ENCODE data around the gene PDE8B.

PDE8B gene, protein sequence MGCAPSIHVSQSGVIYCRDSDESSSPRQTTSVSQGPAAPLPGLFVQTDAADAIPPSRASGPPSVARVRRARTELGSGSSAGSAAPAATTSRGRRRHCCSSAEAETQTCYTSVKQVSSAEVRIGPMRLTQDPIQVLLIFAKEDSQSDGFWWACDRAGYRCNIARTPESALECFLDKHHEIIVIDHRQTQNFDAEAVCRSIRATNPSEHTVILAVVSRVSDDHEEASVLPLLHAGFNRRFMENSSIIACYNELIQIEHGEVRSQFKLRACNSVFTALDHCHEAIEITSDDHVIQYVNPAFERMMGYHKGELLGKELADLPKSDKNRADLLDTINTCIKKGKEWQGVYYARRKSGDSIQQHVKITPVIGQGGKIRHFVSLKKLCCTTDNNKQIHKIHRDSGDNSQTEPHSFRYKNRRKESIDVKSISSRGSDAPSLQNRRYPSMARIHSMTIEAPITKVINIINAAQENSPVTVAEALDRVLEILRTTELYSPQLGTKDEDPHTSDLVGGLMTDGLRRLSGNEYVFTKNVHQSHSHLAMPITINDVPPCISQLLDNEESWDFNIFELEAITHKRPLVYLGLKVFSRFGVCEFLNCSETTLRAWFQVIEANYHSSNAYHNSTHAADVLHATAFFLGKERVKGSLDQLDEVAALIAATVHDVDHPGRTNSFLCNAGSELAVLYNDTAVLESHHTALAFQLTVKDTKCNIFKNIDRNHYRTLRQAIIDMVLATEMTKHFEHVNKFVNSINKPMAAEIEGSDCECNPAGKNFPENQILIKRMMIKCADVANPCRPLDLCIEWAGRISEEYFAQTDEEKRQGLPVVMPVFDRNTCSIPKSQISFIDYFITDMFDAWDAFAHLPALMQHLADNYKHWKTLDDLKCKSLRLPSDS

DNA sequence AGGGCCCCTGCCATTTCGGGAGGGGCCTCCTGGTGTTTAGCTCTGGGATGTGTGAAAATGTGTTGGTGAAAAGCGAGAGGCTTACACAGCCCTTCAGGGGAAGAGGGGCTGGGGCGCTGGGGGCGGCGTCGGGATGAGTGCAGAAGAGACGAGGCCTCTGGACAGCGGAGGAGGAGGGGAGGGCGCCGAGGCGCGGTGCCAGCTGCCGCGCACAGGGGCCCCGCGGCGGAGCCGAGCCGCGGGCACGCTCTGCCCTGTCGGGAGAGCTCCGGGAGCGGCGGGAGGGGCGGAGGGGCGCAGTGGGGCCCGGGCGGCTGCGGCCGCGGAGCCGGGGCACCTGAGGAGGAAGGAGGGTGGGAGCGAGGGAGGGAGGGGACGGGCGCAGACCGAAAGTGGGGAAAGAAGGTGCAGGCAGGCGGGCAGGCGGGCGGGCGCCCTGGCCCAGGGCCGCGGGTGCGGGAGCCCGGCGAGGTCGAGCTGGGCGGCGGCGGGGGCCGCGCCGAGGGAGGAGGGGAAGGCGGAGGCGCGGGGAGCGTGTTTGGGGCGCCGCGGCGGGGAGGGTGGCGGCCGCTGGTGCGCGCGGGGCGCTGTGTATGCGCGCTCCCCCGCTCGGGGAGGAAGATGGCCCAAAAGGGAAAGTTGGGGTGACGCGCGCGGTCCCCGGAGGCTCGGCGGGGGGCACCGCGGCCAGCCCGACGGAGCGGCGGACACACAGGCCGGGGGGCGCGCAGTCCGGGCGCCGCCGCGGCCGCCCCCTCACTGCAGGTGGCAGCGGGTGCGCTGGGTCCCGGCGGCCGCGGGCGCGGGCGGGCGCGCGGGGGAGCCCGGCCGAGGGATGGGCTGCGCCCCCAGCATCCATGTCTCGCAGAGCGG lies at the start of gene PDE8B:
Gene PDE8B (plus strand): TSS at position 590 of the 873 bp plus-strand sequence. CDS start 246 bp downstream, at position 836.
- no peak for DNase-seq

GRCh38 chr5:77163453-77163852 lies 47.0 kb upstream of the PDE8B start:
- no peak for DNase-seq

- no peak for DNase-seq
These were observed 43.4 kb upstream of the PDE8B start for GRCh38 chr5:77167063-77167462.

DNA sequence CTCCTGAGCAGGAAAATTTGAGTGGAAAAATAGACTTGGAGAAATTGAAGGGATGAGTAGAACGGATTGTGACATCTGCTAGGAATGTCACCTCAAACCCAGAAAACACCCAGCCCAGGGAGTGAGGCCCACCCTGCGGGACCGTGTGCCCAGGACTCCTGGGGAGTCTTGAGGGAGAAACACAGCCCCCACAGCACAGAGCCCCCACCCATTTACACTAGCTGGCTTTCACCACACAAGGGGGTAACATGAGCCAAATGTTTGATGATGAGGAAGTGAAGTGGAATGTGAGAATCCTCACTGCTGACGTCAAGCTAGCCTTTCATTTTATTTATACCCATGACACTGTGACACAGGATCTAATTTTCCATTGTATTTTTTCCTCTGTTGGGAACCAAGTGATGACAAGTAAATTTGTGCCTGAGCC lies 42.8 kb upstream of the PDE8B start:
- DNase-seq: peak; percentile 3

DNA sequence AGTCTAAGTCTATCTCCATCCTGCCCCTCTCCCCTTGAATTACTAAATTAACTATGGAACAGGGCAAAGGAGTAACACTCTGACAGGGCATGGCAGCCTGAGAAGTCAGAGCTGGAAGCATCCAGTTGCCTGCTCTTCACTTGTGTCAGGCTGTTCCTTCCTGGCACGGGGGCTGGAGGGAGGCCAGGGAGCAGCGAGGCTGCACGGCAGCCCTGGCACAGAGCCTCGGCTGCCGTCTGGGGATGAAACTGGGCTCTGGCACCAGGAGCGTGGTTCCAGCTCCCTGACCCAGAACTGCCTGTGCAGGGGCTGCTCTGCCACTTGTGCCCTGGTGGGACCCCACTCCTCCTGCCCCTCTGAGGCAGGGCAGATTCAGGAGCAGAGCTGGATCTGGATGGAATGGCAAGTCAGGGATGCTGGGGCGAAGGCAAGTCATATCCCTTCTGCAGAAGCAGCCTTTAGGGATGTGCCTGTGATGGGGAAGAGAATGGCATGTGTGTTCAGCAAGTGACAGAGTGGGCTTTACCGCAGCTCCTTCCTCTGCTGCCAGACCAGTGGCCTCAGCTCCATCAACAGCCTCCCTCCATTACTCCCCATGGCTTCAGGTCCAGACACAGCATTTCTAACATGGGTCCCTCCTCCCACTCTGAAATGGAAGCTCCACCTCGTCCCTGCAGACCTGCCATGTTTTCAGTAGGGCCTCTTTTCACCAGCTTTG lies 42.2 kb upstream of the PDE8B start:
- DNase-seq: no peak

- peak; percentile 25 for DNase-seq
These were observed 41.6 kb upstream of the PDE8B start for GRCh38 chr5:77168879-77169244.

- DNase-seq: no peak
These were observed 40.1 kb upstream of the PDE8B start for GRCh38 chr5:77170196-77170890.

- peak; percentile 44 for DNase-seq
These were observed 39.2 kb upstream of the PDE8B start for GRCh38 chr5:77171141-77171910.

DNA sequence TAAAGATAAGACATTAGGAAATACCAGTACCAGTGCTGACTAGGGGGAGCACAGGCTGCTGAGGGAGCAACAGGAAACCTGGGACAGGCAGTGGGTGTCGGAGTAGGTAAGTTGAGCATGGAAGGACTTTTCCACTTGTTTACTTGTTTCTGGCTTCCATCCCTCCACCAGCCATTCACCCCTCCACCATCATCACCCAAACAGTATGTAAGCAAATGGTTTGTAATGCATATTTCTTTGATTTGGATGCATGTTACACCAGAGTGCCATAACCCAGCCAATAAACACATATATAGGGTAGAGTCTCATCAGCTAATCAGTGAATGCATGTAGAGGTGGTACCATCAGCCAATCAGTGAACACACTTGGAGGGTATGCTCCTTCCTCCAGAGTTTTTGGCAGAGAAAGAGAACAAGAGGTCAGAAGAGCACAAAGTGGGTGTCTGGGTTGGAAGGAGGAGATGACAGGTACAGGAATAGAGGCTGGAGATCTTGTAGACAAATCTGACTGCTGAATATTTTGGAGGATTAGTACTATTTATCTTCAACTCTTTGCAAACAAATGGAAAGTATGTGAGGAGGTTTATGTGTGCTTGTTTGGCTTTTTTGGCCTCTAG lies 37.7 kb upstream of the PDE8B start:
- no peak for DNase-seq

DNA sequence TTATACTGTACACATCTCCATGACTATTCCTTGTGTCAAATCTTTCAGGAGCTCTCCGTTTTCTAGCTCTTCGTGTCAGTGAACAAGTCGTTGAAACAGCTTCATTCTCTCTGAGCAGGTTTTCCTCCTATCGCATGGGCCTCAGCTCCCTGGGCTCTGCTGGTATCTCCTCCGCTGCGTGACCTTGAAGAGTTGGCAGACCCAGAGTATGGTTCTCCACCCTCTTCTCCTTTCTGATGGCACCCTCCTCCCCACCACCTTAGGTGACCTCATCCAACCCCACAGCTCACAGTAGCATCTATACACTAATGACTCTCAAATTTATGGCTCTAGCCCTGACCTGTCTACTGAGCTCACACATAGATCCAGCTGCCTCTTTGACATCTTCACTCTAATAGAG lies 36.0 kb upstream of the PDE8B start:
- no peak for DNase-seq

DNA sequence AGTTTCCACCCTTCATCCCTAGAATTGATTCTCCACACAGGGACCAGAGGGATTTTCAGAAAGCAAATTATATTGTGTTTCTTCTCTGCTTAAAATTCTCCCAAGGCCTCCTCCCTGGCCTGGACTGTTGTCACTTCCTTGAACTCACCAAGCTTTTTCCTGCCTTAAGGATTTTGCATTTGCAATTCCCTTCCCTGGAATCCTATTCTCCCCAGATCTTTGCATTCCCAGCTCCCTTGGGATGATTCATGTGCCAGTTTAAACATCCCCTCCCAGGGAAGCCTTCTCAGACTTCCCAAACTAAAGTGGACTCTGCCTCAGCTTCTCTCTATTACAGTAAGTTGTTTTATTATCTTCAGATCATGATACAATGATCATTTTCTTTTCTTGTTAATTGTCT lies 35.2 kb upstream of the PDE8B start:
- DNase-seq: no peak

DNA sequence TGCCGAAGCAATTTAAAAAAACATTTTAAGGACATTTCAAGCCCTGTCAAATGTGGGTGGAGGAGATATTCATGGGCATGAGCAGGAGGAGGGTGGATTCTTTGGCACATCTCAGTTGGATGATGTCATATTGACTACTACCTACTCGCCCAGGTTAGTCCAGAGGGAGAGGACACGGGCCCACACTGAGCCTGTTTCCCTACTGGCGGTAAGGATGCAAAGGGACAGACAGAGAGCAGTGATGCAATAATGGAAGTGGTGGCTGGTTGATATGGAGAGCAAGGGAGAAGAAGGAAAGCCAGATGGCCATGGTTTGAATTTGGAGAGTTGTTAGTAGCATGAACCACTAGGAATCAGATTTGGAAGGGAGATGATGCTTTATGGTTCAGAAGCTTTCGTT lies 34.1 kb upstream of the PDE8B start:
- no peak for DNase-seq

GRCh38 chr5:77177576-77177975 lies 32.9 kb upstream of the PDE8B start:
- no peak for DNase-seq

GRCh38 chr5:77180167-77181081 lies 30.1 kb upstream of the PDE8B start:
- DNase-seq: no peak

DNA sequence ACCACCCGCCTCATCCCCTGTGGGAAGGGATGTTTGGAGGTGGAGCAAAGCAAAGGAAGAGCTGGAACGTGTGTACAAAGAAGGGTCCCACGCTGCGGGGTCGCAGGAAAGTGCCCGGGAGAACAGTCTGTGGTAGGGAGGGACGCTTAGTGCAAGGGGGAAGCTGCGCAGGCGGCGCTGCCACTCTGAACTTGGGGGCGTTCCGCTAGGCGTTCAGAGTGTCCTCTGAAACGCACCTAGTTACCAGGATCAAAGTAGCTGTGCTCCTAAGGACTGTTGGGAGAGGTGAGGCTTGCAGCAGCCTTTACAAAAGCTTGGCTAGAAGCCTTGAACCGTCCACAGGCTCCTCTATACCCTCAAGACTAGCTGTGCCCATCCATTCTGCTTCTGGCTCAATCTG lies 29.3 kb upstream of the PDE8B start:
- DNase-seq: no peak

- no peak for DNase-seq
These were observed 28.7 kb upstream of the PDE8B start for GRCh38 chr5:77181596-77182304.

- DNase-seq: no peak
These were observed 28.1 kb upstream of the PDE8B start for GRCh38 chr5:77182367-77182766.

- DNase-seq: no peak
These were observed 23.7 kb upstream of the PDE8B start for GRCh38 chr5:77186652-77187370.
